GM19468 (cell line): Measurements from ENCODE around the gene ZMAT5.

Experiments
- ATAC-seq: cut with Tn5 transposase; IDR thresholded peaks from one replicate; pipeline ENCODE4 v1.9.1; 2021; ENCODE audit warnings: mild to moderate bottlenecking, moderate library complexity, moderate number of reproducible peaks; ENCODE audit not compliant: unreplicated experiment; ENCODE audit errors: extremely low read depth

Gene ZMAT5

DNA sequence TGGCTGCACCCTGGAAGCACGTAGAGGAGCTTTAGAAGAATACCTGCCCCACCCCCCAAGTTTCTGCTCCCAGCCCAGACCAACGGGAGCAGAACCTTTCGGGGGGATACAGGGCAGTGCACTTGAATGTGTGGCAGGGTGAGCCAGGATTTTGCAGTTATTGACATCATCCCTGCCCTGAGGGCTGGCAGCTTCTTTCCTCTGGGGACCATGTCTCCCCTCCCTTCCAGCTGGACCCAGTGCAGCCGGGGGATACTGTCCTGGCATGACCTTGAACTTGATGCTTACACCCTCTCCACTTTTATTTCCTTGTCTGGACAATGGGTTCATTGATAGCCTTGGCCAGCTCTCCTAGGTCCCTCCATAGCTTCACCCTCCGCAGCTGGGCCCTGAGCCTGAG is 51.1 kb downstream of the ZMAT5 start:
- ATAC-seq, result no peak

DNA sequence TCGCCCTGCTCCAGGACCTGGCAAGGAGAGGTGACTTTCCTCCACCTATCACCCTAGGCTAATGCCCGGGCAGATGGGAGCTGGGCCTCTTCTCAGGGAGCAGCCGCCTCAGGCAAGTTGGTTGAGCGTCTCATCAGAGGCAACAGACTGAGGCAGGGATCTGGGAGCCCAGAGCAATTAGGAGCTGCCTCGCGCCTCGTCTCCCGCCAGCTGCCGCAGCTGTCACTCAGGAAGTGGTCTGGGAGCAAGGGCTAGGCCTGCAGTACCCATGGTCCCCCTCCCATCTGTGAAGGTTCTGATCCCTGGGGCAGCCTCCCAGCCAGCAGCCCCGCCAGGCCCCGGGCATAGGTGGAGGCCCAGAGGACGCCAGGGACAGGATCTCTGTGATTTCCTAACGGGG is 51.6 kb downstream of the ZMAT5 start:
- ATAC-seq, result no peak

DNA sequence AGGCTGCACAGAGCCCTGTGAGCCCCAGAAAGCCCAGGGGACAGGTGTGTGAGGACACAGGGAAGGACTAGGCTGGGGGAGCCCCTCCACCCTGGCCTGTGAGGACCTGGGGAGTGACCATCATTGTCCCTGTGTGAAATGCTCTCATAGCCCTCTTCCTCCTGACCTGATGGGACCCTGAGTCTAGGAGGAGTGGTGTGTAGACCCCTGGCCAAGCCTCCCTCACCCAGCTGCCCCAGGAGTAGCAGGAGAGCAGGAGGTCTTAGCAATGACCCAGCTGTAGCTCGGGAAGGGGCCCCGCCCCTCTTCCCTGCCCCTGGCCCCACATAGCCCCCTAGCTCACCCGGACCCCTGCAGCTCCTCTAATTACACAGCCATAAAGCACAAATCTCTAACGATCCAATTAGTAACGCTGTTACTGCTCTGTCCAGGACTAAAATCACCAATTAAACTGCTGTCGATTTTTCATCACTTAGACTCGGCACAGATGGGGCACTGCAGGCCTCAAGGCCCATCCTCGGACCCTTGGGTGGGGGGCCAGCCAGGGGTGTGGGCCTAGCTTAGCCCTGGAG is 53.6 kb downstream of the ZMAT5 start:
- no peak for ATAC-seq

DNA sequence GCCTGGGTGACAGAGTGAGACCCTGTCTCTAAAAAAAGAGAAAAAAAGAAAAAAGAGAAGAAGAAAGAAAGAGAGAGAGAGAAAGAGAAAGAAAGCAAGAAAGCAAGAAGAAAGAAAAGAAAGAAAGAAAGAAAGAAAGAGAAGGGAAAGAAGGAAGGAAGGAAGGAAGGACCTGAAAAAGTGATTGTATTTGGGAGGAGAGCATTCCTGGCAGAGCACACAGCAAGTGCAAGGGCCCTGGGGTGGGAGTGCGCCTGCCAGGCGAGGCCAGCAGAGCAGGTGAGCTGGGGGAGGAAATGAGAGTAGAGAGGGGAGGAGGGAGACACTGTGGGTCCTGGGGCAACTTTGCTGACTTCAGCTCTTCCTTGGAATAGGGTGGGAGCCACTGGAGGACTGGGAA is 54.7 kb downstream of the ZMAT5 start:
- ATAC-seq, result no peak

DNA sequence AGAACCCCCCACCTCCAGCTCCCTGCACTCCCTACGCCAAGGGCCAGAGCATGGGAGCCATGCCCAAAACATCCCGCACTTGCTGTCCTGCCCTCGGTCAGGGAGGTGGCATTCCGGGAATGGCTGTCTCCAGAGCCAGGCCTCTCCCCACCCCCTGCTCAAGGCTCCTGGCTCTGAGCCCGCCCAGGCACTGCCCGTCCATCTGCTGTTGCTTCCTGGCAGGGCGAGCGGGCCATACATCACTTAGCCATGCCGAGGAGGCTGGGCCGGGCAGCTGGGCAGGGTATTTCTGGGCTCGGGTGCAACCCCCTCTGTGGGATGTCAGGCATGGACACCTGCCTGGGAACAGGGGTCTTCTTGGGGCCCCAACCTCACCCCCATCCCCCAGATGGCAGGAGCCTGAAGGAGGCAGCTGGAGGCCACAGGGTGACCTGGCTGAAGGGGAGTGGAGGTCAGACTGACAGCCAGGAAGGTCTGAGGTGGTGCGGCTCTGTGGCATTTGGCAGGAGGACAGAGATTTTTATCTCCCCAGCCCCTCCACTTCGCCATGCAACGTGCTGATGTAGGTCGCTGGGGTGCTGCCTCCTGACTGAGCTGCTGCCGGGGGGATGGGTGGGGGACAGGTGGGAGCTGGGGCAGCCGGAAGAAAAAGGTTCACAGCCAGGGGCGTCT is 55.7 kb downstream of the ZMAT5 start:
- no peak for ATAC-seq

DNA sequence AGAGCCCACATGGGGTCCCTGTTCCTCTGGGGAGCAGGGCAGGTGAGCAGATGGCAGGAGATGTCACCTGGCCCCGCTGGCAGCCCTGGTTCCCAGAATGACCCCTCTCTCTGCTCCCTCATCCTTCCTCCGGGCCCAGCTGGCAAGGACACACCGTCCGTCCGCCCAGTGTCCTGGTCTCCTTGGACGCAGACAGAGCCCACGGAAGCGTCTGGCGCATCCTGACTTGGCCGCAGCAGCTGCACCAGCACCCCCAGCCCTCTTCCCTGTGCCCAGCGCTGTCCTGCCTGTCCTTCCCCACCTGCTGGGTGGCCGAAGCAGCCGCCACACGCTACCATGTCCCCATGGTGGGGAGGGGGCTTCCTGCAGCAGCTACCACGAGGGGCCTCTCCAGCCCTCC is 56.6 kb downstream of the ZMAT5 start:
- ATAC-seq, result no peak

DNA sequence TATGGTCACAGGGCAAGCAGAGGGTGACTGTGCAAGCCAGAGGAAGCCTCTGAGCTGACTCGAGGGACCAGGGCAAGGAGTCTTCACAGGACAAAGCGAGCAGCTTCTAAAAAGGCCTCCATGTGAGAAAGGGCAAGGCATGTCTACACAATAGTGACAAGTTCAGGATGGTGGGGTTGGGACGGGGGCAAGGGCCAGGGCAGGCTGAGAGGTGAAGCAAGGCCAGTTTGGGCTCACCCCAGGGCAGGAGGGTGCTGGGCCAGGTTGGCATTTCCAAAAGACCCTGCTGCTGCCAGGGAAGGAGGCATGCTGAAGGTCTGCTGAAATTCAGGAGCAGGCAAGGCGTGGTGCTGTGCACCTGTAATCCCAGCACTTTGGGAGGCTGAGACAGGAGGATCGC is 59.3 kb downstream of the ZMAT5 start:
- no peak for ATAC-seq

DNA sequence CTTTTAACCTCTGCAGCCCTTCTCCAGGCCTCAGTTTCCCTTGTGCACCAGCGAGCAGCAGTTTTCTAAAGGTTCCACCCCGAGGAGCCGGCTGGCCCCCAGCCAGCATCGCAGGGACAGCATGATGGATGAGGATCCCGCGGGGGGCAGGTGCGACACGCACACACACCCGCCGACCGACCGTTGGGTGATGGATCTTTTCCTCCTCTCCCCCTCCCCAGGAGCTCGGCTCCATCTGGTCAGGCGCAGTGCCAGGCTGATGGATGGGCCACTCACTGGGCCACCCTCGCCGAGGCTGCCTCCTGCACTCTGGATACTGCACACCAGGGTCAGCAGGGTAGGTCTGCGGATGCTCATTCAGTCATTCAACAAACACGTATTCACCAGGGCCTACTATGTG is 59.8 kb downstream of the ZMAT5 start:
- no peak for ATAC-seq

DNA sequence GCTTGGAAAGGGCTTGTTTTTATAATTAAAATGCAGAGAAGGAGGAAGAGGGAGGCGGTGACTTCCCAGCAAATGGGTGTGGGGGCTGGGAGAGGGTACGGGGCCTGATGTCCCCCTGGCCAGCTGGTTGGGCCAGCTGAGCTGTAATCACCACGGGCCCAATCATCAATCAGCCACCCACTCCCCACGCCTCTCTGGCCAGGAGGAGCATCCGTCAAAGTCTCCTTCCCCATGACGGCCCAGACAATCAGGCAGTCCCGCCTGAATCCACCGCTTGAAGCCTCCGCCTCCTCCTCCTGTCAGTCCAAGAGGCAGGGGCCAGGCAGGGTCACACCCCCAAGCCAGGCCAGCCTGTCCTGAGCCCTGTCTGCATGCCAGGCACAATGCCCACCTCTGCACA is 60.3 kb downstream of the ZMAT5 start:
- no peak for ATAC-seq

DNA sequence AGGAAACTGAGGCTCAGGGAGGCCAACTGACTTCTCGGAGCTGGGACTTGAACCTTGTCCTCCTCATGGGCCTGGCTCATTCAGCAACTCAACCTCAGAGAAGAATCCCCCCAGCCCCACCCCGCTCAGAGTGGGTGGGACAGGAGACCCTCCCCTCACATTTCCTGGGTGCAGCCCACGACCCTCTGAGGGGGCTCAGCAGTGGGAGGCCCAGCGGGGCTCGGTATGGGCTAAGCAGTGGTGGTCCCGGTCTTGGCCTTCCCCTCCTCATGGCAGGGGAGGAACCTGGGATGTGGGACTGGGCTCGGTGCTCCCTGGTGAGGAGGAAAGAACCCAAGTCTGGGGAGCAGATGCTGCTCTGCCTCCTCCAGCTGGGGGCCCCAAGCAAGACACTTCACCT is 61.2 kb downstream of the ZMAT5 start:
- no peak for ATAC-seq

DNA sequence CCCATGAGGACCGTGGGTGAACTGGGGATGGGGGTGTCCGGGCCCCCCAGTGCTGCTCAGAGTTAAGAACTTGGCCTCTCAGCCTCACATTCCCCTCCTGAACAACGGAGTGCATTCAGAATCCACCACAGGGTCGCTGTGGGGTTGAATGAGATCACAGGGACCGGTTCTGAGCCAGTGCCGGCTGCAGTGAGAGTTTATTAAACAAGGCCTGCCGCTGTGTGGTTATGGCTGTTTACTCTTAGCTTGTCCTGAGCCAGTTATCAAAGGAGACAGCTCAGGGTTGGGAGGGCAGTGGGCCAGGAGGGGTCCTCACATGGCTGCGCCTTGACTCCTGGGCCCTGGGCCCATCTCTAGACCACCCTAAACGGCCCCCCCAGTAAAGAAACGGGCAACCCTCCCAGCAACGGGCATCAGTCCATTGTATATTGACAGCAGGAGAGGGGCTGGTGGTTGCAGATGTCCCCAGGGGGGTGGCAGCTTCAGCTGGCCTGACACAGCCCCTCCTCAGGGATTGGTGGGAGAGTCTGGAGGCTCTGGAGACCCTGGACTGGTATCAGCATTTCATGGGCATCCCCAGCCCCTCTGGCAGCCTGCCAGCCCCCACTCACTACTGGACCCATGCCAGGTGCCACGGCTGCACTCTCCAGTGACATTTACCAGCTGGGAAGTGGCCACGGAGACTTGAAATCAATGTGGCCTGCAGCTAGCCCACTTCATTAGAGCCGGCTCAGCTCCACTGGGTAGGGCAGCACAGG is 62.1 kb downstream of the ZMAT5 start:
- ATAC-seq, result no peak

DNA sequence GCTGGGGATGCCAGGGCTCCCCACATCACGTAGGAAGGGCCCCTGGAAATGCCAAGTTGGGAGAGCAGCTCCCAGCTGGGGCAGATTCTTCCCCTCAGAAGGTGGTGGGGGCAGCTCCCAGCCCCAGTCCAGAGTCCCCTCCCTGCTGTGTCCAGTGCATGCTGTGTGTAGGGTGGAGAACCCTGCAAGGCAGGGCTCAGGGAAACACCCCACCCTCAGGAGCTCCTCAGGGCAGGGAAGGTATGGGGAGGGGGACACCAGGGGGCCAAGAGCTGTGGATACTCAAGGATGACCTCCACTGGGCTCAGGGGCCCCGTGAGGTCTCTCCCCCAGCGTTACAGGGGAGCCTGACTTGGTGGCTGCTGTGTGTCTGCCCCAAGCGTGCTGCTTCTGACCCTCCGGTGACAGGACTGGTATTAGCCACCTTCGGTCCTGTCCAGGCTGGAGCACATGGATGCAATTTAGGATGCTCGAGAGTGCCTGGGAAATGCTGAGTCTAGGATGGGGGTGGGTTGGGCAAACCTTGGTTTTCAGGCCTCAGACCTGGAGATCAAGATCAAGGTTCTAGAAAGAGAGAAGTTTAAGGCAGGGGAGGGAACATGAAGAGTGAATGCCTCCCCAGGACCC is 63.1 kb downstream of the ZMAT5 start:
- no peak for ATAC-seq

DNA sequence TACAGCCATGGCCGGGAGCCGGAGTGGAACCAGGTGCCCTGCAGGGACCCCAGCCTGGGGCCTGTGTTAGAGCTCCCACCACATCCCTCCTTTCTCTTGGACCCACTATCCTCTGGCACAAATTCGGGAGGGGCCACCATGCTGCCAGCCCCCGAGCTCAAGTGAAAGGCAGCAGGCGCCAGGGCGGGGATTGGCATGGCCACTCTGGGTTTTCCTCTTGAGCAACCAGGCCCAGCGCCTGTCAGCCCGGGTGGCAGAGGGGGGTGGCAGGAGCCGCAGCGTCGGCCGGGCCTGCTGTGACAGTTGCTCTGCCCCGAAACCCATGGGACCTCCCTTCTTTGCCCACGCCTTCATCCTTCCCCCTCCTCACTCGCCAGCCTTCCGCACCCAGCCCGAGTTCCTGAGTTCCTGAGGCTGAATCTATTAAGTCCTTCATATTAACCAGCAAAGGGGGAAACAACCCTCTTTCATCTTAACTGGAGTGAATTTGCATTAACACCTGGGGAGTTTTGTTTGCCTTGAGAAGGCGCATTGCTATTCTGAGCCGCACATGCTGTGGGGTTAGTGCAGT is 63.8 kb downstream of the ZMAT5 start:
- ATAC-seq, result no peak

DNA sequence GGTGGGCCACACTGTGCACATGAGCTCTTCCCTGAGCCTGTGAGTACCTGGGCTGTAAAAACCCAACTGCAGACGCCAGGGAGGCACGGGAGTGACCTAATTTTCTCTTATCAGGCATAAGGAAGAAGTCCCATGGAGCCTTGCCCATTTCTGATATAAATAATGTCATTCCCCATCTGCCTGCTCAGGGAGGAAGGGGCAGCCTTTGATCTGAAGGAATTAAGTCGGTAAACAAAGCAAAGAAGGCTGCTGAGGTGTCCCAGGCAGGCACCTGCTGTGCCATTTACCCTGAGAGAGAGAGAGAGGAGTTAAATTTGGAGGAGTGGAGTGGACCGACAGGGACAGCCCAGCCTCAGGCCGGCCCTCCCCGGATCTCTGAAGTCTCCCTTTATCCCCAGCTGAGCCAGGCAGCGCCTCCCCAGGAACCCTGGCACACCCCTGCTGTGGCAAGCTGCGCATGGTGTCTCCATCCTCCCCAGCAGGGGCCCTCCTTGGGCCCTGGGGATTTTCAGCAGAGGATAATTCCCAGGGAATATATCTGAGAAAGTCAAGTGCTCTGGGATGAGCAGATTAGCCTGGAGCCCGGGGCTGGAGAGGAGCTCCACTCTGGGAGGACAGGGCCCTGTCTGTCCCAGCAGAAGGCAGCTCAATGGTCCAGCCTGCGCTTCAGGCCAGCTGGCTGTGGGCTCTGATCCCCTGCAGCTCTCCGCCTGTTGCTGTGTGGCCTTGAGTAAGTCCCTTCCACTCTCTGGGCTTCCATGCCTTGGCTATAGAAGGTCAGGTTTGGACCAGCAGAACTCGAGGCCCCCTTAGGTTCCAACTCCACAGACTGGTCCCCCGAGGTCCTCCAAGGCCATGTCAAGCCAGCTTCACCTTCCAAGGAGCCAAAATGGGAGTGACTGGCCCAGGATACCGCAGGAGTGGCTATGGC is 64.5 kb downstream of the ZMAT5 start:
- no peak for ATAC-seq

DNA sequence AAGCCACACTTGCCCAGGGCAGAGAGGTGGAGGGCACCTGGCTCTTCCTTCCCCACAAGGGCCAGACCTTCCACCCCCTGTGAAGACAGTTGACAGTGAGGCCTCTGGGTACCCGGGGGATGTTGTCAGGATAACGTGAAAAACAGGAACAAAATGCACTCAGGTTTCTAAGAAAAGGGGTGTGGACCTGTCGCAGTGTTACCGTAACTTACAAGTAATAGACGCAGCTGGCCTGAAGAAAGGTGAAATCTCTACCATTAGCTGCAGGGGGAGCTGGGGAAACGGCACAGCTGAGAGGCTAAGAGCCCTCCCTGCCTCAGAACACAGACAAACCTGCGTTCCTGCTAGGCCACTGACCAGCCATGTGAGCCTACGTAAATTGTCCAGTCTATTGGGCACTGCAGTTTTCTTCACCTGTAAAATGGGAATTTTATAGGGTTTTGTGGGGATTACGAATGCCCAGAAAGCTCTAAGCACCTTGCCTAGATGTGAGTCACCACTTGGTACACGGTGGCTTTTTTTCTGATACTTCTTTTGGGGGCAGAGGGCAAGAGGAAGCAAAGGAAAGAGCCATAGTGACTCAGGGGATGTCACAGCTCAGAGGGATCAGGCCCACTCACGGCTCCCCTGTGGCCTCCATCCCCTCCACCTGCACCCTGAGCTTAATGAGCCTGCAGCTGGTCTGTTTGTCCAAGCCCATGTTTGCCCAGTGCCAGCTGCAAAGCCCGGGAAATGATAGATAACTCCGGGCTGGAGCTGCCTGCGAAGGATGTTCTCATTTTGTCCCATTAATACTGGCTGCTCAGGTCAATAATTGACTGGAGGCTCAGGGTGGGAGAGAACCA is 65.4 kb downstream of the ZMAT5 start:
- no peak for ATAC-seq

DNA sequence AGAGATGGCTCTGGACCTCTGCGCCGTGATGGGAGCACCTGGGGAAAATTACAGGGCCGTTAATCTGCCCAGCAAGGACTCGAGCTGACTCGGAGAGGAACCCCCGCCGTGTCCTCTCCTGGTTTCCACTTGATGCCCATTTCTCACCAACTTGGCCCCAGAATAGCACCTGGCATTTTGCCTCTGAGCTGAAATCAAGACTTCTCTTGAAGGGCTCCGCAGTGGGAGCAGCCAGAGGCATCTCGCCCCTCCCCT is 66.0 kb downstream of the ZMAT5 start:
- ATAC-seq, result no peak

DNA sequence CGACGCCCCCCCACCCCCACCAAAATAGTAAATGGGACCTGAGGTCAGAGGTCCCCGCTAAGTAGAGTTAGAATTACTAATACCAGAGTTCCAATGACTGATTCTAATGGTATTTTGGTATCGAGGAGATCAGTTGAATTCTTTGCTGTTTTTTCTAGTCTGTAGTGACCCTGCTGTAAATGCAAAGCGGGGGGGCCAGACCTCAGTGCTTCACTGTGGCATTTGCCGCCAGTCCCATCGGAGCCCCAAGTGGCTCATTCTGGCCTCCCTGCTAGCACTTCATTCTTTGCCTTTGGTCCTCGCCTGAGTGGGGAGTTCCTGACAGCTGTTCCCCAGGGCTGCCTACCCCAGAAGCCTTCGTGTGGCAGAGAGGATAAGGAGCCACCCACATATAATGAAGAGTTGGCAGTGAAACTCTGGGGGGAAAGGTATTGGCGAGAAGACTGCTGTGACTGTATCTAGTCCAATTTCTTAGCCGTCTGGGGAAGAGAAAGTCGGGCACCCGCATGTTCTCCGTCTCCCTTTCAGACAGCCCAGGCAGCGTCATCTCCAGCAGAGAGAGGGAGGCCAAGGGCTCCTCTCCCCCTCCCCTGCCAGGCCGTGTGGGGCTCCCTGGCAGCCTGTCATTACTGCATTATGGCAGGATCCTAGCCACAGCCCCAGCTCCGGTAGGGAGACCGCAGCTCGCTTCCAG is 66.5 kb downstream of the ZMAT5 start:
- ATAC-seq, result no peak

DNA sequence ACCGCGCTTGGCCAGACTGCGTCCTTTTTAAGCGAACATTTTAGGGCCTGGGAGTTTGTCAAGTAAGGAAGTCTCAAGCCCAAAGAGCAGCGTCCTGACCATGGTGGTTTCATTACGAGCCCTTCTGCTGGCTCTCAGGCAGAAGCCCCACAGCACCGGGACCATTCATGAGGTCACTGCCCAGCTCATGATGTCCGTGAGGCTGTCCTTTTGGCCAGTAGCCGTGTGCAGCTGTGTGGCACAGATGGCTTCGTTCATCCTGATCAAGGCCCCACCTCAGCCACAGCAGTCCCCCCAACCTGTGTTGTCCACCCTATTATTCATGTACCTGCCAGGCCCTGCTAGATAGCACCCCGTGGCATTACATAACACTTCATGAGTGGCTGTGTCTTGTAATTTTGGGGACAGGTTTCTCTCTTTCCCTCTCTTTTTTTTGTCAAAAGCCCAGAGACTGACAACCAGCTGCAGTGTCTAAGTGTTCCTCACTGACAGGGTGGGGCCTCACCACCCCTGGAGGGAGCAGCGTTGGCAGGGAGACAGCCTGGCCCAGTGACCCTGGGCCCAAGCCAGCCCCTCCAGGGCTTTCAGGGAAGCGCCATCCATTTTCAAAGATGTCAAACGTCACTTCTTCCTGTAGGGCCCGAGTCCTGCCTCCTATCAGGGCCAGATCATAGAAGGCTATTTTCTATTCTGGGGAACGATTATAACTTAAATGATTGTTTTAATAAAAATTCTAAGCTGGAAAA is 68.8 kb downstream of the ZMAT5 start:
- no peak for ATAC-seq
